ENCODE data around the gene TXNRD2.

- TF ChIP-seq CTCF (IDR thresholded peaks at IDR 0.05) (no peak), POLR2A (IDR thresholded peaks at IDR 0.05) (no peak)
These were observed 49.7 kb upstream of the TXNRD2 start for GRCh38 chr22:19991395-19991644.

Data from thyroid gland (tissue), 4 donors.